ENCODE measurements around the gene SPO11.

Gene SPO11

DNA sequence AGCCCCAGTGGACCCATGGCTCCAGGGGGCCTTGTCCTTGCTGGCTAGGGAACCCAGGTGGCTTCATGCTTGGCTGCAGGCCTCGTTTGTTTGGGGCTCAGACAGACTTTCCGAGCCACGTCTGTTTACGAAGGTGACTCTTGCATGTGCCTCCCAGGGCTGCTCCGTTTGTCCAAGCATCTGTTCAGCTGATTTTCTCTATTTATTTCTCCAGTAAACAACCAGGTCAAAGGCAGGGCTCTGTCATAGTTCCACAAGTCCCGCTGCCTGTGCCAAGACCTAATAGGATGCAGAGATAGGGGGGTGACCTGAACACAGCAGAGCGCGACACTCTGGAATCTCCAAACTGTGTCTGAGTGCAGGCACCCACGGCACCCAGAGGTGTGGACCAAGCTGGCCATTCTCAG is 12.8 kb upstream of the SPO11 start:
- TF ChIP-seq GATA2 (IDR thresholded peaks at IDR 0.05; ENCODE audit: low read depth, low read length) = no peak
- TF ChIP-seq GATA3 (IDR thresholded peaks at IDR 0.05; ENCODE audit: low read depth, low read length) = no peak

DNA sequence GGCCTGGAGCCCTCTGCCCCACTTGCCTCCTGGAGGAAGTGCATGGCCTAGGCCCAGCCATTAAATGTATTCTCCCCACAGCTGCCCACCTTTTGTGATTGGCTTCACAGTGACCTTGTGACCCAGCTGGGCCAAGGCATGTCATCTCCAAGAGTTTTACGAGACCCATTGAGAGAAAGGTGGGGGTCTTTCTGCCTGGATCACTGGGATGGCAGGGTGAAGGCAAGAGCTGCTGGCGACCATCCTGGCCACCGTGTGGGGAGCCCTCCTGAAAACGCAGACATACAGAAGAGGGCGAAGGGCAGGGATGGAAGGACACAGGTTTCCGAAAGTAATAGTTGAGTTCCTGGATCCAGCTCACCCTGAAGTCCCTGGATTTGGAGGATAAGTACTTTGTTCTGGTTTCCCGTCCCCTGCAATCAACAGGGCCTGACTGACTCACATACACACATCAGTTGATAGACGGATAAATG is 12.3 kb upstream of the SPO11 start:
- TF ChIP-seq GATA2 (IDR thresholded peaks at IDR 0.05; ENCODE audit: low read depth, low read length) (no peak), GATA3 (IDR thresholded peaks at IDR 0.05; ENCODE audit: low read depth, low read length) (no peak)

DNA sequence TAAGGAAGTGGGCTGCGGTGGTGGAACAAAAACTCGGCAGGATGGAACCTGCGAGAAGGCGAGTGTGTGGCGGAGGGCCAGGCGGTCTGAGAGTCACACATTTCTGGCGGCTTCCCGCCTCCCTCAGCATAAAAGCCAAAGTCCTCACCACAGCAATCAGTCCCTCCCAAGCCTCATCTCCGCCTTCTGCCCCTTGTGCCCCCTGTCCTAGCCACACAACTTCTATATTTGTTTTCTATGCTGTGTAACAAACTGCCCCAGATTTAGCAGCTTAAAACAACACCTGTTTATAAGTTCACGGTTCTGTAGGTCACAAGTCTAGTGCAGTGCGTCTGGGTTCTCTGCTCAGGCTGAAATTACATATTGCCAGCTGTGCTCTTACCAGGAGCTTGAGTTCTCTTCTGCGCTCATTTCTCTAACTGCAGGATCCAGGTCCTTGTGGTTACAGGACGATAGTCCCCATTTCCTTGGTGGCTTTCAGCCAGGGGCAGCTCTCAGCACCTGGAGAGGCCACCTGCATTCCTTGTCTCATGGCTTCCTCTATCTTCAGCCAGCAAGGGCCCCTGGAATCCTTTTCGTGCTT is 11.7 kb upstream of the SPO11 start:
- TF ChIP-seq GATA3 (IDR thresholded peaks at IDR 0.05; ENCODE audit: low read depth, low read length) (no peak), GATA2 (IDR thresholded peaks at IDR 0.05; ENCODE audit: low read depth, low read length) (no peak)

DNA sequence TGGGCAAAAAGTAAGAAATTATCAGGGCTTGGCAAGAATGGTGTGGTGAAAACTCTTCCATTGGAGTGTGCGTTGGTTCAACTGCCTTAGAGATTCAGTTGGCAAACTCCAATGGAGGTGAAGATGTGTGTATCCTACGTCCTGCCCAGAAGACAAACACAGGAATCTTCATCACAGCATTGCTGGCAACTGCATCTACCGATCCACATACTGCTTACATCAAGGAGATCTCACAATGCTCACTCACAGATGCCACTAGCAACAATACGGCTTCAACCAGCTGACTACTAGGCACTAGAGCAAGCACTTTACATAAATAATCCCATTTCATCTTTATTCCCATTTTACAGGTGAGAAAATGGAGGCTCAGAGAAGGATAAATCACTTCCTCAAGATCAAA is 10.0 kb upstream of the SPO11 start:
- TF ChIP-seq GATA3 (IDR thresholded peaks at IDR 0.05; ENCODE audit: low read depth, low read length) (no peak), GATA2 (IDR thresholded peaks at IDR 0.05; ENCODE audit: low read depth, low read length) (no peak)

DNA sequence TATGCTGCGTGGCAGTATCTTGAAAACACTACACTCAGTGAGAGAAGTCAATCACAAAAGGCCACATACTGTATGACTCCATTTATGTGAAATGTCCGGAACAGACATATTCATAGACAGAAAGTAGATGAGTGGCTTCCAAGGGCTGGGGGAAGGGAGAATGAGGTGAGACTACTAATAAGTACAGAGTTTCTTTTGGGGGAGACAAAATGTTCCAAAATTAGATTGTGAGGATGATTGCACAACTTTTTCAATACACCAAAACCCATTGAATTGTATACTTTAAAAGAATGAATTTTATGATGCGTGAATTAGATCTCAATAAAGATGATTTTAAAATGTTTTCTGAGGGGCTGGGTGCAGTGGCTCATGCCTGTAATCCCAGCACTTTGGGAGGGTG is 9.2 kb upstream of the SPO11 start:
- TF ChIP-seq GATA2 (IDR thresholded peaks at IDR 0.05; ENCODE audit: low read depth, low read length) = no peak
- no peak for TF ChIP-seq GATA3 (IDR thresholded peaks at IDR 0.05; ENCODE audit: low read depth, low read length)

DNA sequence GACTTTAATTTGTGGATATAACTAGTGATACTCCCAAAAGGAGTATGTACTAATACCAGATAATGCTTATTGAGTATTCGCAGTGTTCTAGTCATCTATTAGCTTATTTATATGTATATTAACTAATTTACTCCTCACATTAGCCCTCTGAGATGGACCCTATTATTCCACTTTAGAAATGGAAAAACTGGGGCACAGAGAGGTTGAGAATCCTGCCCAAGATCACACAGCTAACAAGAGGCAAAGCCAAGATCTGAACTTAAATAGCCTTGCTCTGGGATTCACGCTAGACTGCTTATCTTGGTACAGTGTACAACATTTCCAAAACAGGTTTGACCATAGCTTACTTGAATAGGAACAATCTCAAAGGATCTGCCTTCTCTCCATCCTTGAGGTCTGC is 8.5 kb upstream of the SPO11 start:
- TF ChIP-seq GATA2 (IDR thresholded peaks at IDR 0.05; ENCODE audit: low read depth, low read length) = no peak
- no peak for TF ChIP-seq GATA3 (IDR thresholded peaks at IDR 0.05; ENCODE audit: low read depth, low read length)

DNA sequence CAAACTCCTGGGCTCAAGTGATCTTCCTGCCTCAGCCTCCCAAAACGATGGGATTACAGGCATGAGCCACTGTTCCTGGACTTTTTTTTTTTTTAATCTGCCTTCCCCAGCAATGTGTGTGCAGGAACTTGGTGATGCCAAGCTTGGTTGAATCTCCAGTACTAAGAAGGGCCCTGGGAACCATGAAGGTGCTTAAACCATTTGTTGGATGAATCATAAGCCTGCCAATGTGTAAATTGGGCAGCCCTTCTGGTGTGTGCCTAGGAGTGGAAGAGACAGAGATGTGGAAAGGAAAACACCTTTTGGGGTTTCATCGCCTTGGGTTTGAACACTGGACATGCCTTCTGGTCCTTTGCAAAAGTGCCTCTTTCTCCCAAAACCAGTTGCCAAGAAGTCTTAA is 7.1 kb upstream of the SPO11 start:
- no peak for TF ChIP-seq GATA2 (IDR thresholded peaks at IDR 0.05; ENCODE audit: low read depth, low read length)
- no peak for TF ChIP-seq GATA3 (IDR thresholded peaks at IDR 0.05; ENCODE audit: low read depth, low read length)

DNA sequence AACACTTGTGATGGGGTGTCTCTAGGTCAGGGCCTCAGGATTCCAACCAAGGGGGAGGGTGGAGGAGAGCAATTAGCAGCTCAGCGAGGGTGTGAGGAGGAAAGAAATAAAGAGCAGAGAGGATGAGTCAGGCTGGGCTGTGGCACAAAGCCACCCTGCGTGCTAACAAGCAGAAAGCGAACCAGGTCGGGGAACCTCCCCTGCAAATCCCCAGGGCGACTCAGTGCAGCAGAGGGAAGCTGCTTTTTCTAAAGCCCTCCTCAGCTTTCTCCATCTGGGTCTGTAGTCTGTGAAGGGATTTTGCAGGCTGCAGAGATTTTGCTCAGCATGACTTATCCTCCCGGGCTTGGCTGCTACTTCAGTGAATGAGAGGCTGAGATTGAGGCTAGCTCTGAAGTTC is 6.6 kb upstream of the SPO11 start:
- TF ChIP-seq GATA2 (IDR thresholded peaks at IDR 0.05; ENCODE audit: low read depth, low read length) = no peak

GRCh38 chr20:57325632-57326356 is 3.8 kb upstream of the SPO11 start:
- no peak for TF ChIP-seq GATA2 (IDR thresholded peaks at IDR 0.05; ENCODE audit: low read depth, low read length)
- no peak for TF ChIP-seq GATA3 (IDR thresholded peaks at IDR 0.05; ENCODE audit: low read depth, low read length)

DNA sequence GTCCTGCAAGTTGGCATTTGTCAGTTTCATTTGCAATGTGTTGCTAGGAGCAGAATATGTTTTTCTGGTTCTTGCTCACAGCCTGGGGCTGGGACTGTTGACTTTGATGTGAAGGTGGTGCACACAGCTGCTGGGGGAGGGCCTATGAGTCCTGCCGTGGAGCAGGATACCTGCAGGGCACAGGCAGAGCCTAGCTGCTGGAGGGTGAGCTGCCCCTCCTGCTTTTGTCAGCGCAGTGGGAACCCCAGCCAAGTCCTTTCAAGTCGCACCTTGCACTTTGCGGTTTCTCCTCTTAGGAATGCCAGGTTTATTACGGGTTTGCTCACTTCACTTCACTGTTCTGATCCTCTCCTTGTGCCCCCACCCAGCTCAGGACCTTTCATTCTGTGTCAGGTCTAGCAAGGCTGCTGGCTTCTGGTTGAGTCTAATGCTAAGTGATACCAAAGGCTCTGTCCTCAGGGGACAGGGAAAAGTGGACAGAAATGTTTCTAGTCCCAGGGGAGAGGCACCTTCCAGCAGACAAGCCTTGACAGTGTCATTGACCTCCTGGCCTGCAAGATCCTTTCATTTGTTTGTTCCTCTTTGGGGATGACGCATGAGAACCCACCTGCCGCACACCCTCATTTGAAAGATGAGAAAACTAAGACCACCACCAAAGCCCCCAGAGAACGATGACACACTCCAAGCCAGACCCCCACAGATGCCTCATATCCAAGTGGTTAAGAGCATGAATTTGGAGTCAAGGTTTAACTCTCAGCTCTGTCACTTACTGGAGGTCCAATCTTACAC is 2.7 kb upstream of the SPO11 start:
- TF ChIP-seq GATA2 (IDR thresholded peaks at IDR 0.05; ENCODE audit: low read depth, low read length) (no peak), GATA3 (IDR thresholded peaks at IDR 0.05; ENCODE audit: low read depth, low read length) (no peak)

DNA sequence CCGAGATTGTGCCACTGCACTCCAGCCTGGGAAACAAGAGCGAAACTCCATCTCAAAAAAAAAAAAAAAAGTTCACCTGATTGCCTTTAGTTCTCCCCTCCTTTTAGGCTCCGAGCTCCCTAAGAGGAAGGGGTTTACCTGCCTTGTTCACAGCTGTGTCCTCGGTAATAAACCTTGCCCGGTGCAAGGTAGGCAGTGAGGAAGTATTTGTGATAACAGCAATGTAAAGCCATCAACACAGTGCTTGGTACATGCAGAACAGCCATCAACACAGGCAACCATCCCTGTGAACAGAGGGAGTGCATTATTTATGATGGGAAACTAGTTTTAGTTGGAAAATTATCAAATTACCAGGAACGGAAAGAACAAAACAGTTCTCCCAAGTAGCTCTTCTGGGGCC is 1.8 kb upstream of the SPO11 start:
- TF ChIP-seq GATA2 (IDR thresholded peaks at IDR 0.05; ENCODE audit: low read depth, low read length) (no peak), GATA3 (IDR thresholded peaks at IDR 0.05; ENCODE audit: low read depth, low read length) (no peak)

GRCh38 chr20:57330998-57331397 is 1.4 kb downstream of the SPO11 start:
- TF ChIP-seq GATA3 (IDR thresholded peaks at IDR 0.05; ENCODE audit: low read depth, low read length) (no peak), GATA2 (IDR thresholded peaks at IDR 0.05; ENCODE audit: low read depth, low read length) (no peak)

DNA sequence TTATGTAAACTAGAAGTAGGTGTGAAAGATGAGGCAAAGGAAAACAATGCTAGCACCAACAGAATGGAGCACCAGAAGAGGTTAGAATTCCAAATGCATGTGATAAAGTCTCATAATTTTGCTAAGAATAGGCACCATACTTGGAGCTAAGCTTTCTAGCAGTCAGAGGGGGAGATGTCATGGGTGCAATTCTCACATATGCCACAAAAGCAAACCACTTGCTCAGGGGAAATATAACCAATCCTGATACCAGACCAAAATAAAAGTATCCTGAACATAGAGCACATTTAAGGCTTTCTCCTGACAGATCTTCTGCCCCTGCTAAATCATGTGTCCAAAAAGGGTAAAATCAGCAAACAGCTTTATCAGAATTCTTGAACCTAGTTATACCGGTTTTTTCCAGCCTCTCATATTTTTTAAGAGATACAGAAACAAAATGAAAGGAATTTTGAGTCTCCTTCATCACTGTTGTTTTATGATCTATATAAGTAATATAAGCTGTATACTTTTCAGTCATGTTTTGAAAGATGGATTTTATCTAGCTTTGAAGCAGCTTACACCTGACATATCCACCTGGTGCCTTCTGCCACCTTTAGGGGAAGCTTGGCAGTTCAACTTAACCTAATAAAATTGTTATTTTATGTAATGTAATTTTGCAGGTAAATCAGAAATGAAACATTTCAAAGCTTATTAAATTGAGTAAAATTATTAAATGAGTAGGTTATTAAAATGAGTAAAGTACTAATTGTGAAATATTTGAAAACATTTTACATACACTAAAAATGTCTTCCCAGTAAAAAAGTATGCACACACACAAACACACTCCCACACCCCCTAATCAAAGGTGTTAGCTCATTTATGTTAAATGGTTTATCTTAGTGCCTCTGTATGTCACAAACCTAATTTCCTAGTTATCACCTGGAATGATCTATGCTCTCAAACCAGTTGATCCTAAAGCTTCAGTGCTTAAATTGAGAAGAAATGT is 2.8 kb downstream of the SPO11 start:
- TF ChIP-seq GATA3 (IDR thresholded peaks at IDR 0.05; ENCODE audit: low read depth, low read length) = no peak
- TF ChIP-seq GATA2 (IDR thresholded peaks at IDR 0.05; ENCODE audit: low read depth, low read length) = no peak

- TF ChIP-seq GATA2 (IDR thresholded peaks at IDR 0.05; ENCODE audit: low read depth, low read length) (no peak), GATA3 (IDR thresholded peaks at IDR 0.05; ENCODE audit: low read depth, low read length) (no peak)
Observed at GRCh38 chr20:57335392-57335791, 5.8 kb downstream of the SPO11 start.
